Mesendoderm (in vitro differentiated cells): ENCODE measurements around the gene EPOP.
A peak's percentile ranks its signal among the peaks of the same experiment; 100 is the strongest.

Experiments used
- DNase-seq: peaks from one replicate; pipeline ENCODE4 v3.0.0; 2013
- H2AK5ac ChIP-seq: 2 replicates; pipeline ENCODE4 v1.6.1; 2013; ENCODE audit warnings: low read length, inconsistent platforms
- H2BK120ac ChIP-seq: 2 replicates; pipeline ENCODE4 v1.6.1; 2013; ENCODE audit warnings: low read depth, mild to moderate bottlenecking, low read length, moderate library complexity, mixed read lengths
- H2BK15ac ChIP-seq: replicated peaks from 2 replicates; pipeline ENCODE4 v1.6.1; 2013; ENCODE audit warnings: low read depth, mild to moderate bottlenecking, moderate library complexity
- H2BK5ac ChIP-seq: 2 replicates; pipeline ENCODE4 v1.6.1; 2013; ENCODE audit warnings: low read length, inconsistent platforms
- H3K18ac ChIP-seq: 2 replicates; pipeline ENCODE4 v1.6.1; 2013; ENCODE audit warnings: mild to moderate bottlenecking, low read length, mixed read lengths
- H3K23ac ChIP-seq: one replicate; pipeline ENCODE4 v1.6.1; 2013; ENCODE audit warnings: low read length
- H3K27ac ChIP-seq: 2 replicates; pipeline ENCODE4 v1.5.1; 2013; ENCODE audit warnings: low read depth, mild to moderate bottlenecking, inconsistent platforms, low read length, moderate library complexity
- H3K27me3 ChIP-seq: 2 replicates; pipeline ENCODE4 v1.6.1; 2013; ENCODE audit warnings: low read length, control low read depth, mild to moderate bottlenecking, inconsistent platforms; ENCODE audit not compliant: insufficient read depth, poor library complexity
- H3K36me3 ChIP-seq: 2 replicates; pipeline ENCODE4 v1.6.1; 2013; ENCODE audit warnings: low read length, inconsistent platforms; ENCODE audit not compliant: control insufficient read depth, insufficient read depth
- H3K4ac ChIP-seq: one replicate; pipeline ENCODE4 v1.6.1; 2013; ENCODE audit warnings: low read depth, mild to moderate bottlenecking, low read length, moderate library complexity
- H3K4me1 ChIP-seq: 2 replicates; pipeline ENCODE4 v1.6.1; 2013; ENCODE audit warnings: low read depth, low read length, inconsistent platforms; ENCODE audit not compliant: control insufficient read depth
- H3K4me2 ChIP-seq: 2 replicates; pipeline ENCODE4 v1.6.1; 2013; ENCODE audit warnings: low read length
- H3K4me3 ChIP-seq: 2 replicates; pipeline ENCODE4 v1.5.1; 2013; ENCODE audit warnings: mild to moderate bottlenecking, low read length
- H3K56ac ChIP-seq: one replicate; pipeline ENCODE4 v1.6.1; 2013; ENCODE audit warnings: low read length
- H3K79me1 ChIP-seq: 2 replicates; pipeline ENCODE4 v1.6.1; 2013; ENCODE audit warnings: low read length, inconsistent platforms
- H3K79me2 ChIP-seq: 2 replicates; pipeline ENCODE4 v1.6.1; 2013; ENCODE audit warnings: mild to moderate bottlenecking, low read length; ENCODE audit not compliant: control insufficient read depth, insufficient read depth
- H3K9ac ChIP-seq: 2 replicates; pipeline ENCODE4 v1.6.1; 2013; ENCODE audit warnings: low read length, inconsistent platforms
- H4K5ac ChIP-seq: one replicate; pipeline ENCODE4 v1.6.1; 2013; ENCODE audit warnings: low read length
- H4K8ac ChIP-seq: one replicate; pipeline ENCODE4 v1.6.1; 2013; ENCODE audit warnings: low read depth, mild to moderate bottlenecking, control low read depth, low read length, moderate library complexity
- WGBS: extraction: QIAGEN DNeasy Blood & Tissue Kit; methylation state at CpG from one replicate; pipeline ENCODE4 v1.1.7; 2013; ENCODE audit warnings: low lambda C conversion rate, missing lambda C conversion rate; ENCODE audit not compliant: insufficient coverage; ENCODE audit errors: extremely low coverage; 5-methylcytosine and 5-hydroxymethylcytosine counted together

The EPOP gene

GRCh38 chr17:38697061-38697820 lies 22.5 kb upstream of the EPOP start:
- DNase-seq: no peak
- Histone ChIP-seq H3K4me1 (no peaks in the 10 kb centered on the region), H3K23ac (no peak overlapping the region), H3K27me3 (peaks cover 9% of the 10 kb centered on the region), H2BK15ac (no peak overlapping the region), H3K27ac (no peak overlapping the region), H3K79me2 (no peaks in the 10 kb centered on the region), H3K18ac (no peak overlapping the region), H4K8ac (no peak overlapping the region), H3K4me3 (no peak overlapping the region), H2BK120ac (no peak overlapping the region), H2BK5ac (no peak overlapping the region), H3K4ac (no peak overlapping the region), H3K4me2 (no peak overlapping the region), H4K5ac (no peak overlapping the region), H3K9ac (no peak overlapping the region), H3K79me1 (no peaks in the 10 kb centered on the region), H2AK5ac (no peak overlapping the region), H3K36me3 (no peaks in the 10 kb centered on the region), H3K56ac (no peak overlapping the region)
- no CpG with 5 or more reads among the region's 4 CpGs for WGBS

- no peak overlapping the region for H3K4me3 ChIP-seq
- WGBS: no CpG with 5 or more reads among the region's 12 CpGs
- H3K36me3 ChIP-seq: no peaks in the 10 kb centered on the region
Measured at GRCh38 chr17:38693700-38694329, 19.1 kb upstream of the EPOP start.

DNA sequence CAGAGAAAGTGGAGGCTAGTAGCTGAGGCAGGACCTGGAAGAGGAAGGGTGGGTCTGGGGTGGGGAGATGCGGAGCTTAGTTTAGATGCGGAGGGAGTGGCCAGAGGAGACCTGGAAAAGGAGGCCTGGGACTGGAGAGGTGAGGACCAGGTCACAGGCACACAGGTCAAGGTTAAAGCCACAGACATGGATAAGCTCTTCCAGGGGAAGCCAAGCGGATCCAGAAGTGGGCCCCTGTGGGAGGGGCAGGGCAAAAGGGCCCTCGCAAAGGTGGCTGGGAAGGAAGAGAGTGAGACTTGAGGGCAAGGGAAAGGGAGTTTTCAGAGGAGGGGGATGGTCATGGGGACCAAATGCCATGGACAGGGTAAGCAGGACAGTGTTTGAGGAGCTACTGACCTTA lies 16.4 kb upstream of the EPOP start:
- no peaks in the 10 kb centered on the region for H3K27me3 ChIP-seq
- DNase-seq: no peak
- H3K27ac ChIP-seq: no peak overlapping the region
- no peak overlapping the region for H3K18ac ChIP-seq
- H3K4me2 ChIP-seq: no peak overlapping the region
- no peak overlapping the region for H2AK5ac ChIP-seq
- no peak overlapping the region for H4K5ac ChIP-seq
- no peak overlapping the region for H3K56ac ChIP-seq
- H3K79me1 ChIP-seq: no peaks in the 10 kb centered on the region
- H3K23ac ChIP-seq: peak overlapping the region; percentile 66
- no peaks in the 10 kb centered on the region for H3K36me3 ChIP-seq
- H3K4me1 ChIP-seq: no peaks in the 10 kb centered on the region
- no peak overlapping the region for H3K4me3 ChIP-seq
- no peaks in the 10 kb centered on the region for H3K79me2 ChIP-seq
- H2BK120ac ChIP-seq: no peak overlapping the region
- no peak overlapping the region for H2BK5ac ChIP-seq
- H4K8ac ChIP-seq: no peak overlapping the region
- no peak overlapping the region for H3K9ac ChIP-seq
- WGBS: no CpG with 5 or more reads among the region's 4 CpGs
- no peak overlapping the region for H3K4ac ChIP-seq
- no peak overlapping the region for H2BK15ac ChIP-seq

More at GRCh38 chr17:38693700-38694329, 19.1 kb upstream of the EPOP start:
- H3K9ac ChIP-seq: no peak overlapping the region
- H3K56ac ChIP-seq: no peak overlapping the region
- no peak overlapping the region for H2BK120ac ChIP-seq
- H3K4me2 ChIP-seq: no peak overlapping the region
- no peaks in the 10 kb centered on the region for H3K79me1 ChIP-seq
- H4K5ac ChIP-seq: no peak overlapping the region
- no peaks in the 10 kb centered on the region for H3K79me2 ChIP-seq
- H3K23ac ChIP-seq: no peak overlapping the region
- no peak overlapping the region for H2AK5ac ChIP-seq
- H2BK5ac ChIP-seq: no peak overlapping the region
- no peak overlapping the region for H3K18ac ChIP-seq
- DNase-seq: no peak
- H2BK15ac ChIP-seq: no peak overlapping the region
- no peak overlapping the region for H4K8ac ChIP-seq
- H3K4me1 ChIP-seq: no peaks in the 10 kb centered on the region
- peaks cover 3% of the 10 kb centered on the region for H3K27me3 ChIP-seq
- H3K27ac ChIP-seq: no peak overlapping the region
- H3K4ac ChIP-seq: no peak overlapping the region

DNA sequence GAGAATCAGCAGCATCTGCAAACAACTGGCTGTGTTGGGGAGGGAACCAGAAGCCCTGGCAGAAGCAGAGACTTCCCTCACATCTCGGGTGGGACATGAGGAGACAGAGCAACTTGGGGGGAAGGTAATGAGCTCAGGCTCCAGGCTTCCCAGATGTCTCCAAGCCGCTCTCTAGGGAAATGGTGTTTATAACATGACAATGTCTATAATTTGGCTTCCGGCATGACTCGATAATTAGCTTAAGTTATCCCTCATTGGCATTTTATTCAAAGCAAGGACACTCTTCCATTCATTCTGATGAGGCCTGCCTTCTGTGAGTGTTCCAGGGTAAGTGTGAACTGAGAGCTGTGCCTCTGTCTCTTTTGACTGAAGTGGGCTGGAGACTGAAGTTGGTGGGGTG lies 15.6 kb upstream of the EPOP start:
- H3K4ac ChIP-seq: no peak overlapping the region
- H3K27me3 ChIP-seq: no peaks in the 10 kb centered on the region
- H3K9ac ChIP-seq: no peak overlapping the region
- no CpG with 5 or more reads among the region's 4 CpGs for WGBS
- no peak overlapping the region for H3K56ac ChIP-seq
- H4K8ac ChIP-seq: no peak overlapping the region
- no peaks in the 10 kb centered on the region for H3K79me1 ChIP-seq
- H4K5ac ChIP-seq: no peak overlapping the region
- no peak overlapping the region for H2AK5ac ChIP-seq
- H2BK15ac ChIP-seq: no peak overlapping the region
- H3K4me1 ChIP-seq: no peaks in the 10 kb centered on the region
- no peak overlapping the region for H3K4me3 ChIP-seq
- no peaks in the 10 kb centered on the region for H3K79me2 ChIP-seq
- DNase-seq: no peak
- H3K18ac ChIP-seq: no peak overlapping the region
- H2BK5ac ChIP-seq: no peak overlapping the region
- no peak overlapping the region for H2BK120ac ChIP-seq
- no peak overlapping the region for H3K4me2 ChIP-seq
- H3K23ac ChIP-seq: no peak overlapping the region
- no peaks in the 10 kb centered on the region for H3K36me3 ChIP-seq
- no peak overlapping the region for H3K27ac ChIP-seq

DNA sequence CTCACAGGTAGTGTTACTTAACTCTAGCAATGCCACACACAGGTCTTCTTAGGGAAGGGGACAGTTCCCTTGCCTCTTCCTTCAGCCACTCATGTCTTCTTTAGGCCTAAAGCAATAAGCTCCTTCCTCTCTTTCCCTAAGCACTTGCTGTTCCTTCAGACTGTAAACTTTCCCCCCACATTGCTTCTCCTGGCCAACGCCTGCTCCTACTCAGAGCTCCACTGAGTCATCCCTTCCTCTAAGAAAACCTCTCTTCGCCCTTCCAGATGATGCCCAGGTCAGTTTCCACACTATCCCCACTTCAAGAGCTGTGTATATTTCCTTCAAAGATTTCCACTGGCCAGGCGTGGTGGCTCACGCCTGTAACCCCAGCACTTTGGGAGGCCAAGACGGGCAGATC lies 12.5 kb upstream of the EPOP start:
- WGBS: no CpG with 5 or more reads among the region's 5 CpGs
- H3K27me3 ChIP-seq: no peaks in the 10 kb centered on the region

More for the DNA sequence above, 12.5 kb upstream of the EPOP start:
- H3K4me3 ChIP-seq: no peak overlapping the region
- no peak overlapping the region for H3K4me2 ChIP-seq
- no peak overlapping the region for H2BK5ac ChIP-seq
- H2AK5ac ChIP-seq: no peak overlapping the region
- no peak overlapping the region for H2BK120ac ChIP-seq
- DNase-seq: no peak
- H3K23ac ChIP-seq: no peak overlapping the region
- H4K8ac ChIP-seq: no peak overlapping the region
- H3K18ac ChIP-seq: no peak overlapping the region
- H3K79me1 ChIP-seq: no peaks in the 10 kb centered on the region
- no peak overlapping the region for H4K5ac ChIP-seq
- no peaks in the 10 kb centered on the region for H3K36me3 ChIP-seq
- H3K4ac ChIP-seq: no peak overlapping the region
- no peaks in the 10 kb centered on the region for H3K79me2 ChIP-seq
- H3K4me1 ChIP-seq: no peaks in the 10 kb centered on the region
- no peak overlapping the region for H3K9ac ChIP-seq
- H3K27ac ChIP-seq: no peak overlapping the region
- no peak overlapping the region for H3K56ac ChIP-seq
- H2BK15ac ChIP-seq: no peak overlapping the region
